NCI-H82 treated with DMSO at 0.1 percent for 48 hours (cell line): ENCODE measurements around the gene STK26.
A peak's percentile ranks its signal among the peaks of the same experiment; 100 is the strongest.
"Not testable (repeated sequence)": the region's sequence is repeated elsewhere in the genome, so short reads cannot be mapped to it uniquely, and the experiment has no call there.

Experiments
- DNase-seq: peaks from one replicate; lab custom pipeline; 2025; ENCODE audit not compliant: unreplicated experiment; lab: John Stamatoyannopoulos, UW

The STK26 gene

GRCh38 chrX:132034648-132035047 is 11.5 kb downstream of the STK26 start:
- DNase-seq = no peak

- DNase-seq = no peak
Measured at GRCh38 chrX:132037479-132037993, 14.4 kb downstream of the STK26 start.

- no peak for DNase-seq
Measured at GRCh38 chrX:132040066-132040465, 17.0 kb downstream of the STK26 start.

- no peak for DNase-seq
Measured at GRCh38 chrX:132041015-132041414, 17.9 kb downstream of the STK26 start.

GRCh38 chrX:132043977-132044376 is 20.9 kb downstream of the STK26 start:
- DNase-seq = no peak

GRCh38 chrX:132044953-132045352 is 21.9 kb downstream of the STK26 start:
- DNase-seq = no peak

GRCh38 chrX:132045456-132045855 is 22.4 kb downstream of the STK26 start:
- DNase-seq = no peak

- DNase-seq = no peak
Measured at GRCh38 chrX:132046533-132046932, 23.4 kb downstream of the STK26 start.

- DNase-seq = not testable (repeated sequence)
Measured at GRCh38 chrX:132051778-132052177, 28.7 kb downstream of the STK26 start.

GRCh38 chrX:132058050-132058449 is 34.9 kb downstream of the STK26 start:
- no peak for DNase-seq

- no peak for DNase-seq
Measured at GRCh38 chrX:132058975-132059374, 35.9 kb downstream of the STK26 start.

GRCh38 chrX:132059973-132060540 is 37.0 kb downstream of the STK26 start:
- DNase-seq = no peak

GRCh38 chrX:132063334-132063733 is 40.2 kb downstream of the STK26 start:
- no peak for DNase-seq

GRCh38 chrX:132063862-132064261 is 40.8 kb downstream of the STK26 start:
- no peak for DNase-seq

- no peak for DNase-seq
Measured at GRCh38 chrX:132068405-132068804, 45.3 kb downstream of the STK26 start.

- peak; percentile 8 for DNase-seq
Measured at GRCh38 chrX:132071254-132071653, 48.2 kb downstream of the STK26 start.

- DNase-seq = no peak
Measured at GRCh38 chrX:132077414-132077813, 54.3 kb downstream of the STK26 start.

GRCh38 chrX:132077912-132078311 is 54.8 kb downstream of the STK26 start:
- DNase-seq = no peak

GRCh38 chrX:132085786-132086185 is 62.7 kb downstream of the STK26 start:
- DNase-seq = no peak

GRCh38 chrX:132086672-132087071 is 63.6 kb downstream of the STK26 start:
- no peak for DNase-seq

- DNase-seq = no peak
Measured at GRCh38 chrX:132088864-132089263, 65.8 kb downstream of the STK26 start.

GRCh38 chrX:132090403-132091159 is 67.5 kb downstream of the STK26 start:
- no peak for DNase-seq
